Endothelial cell of umbilical vein (primary cell): ENCODE results near the gene ATP11B. TPM values are rescaled to one million over a fixed set of nuclear protein-coding genes. Genes with fewer than 3 reads are reported as not detected.

Experiments used
- BruUV-seq: library from RNA; stranded (reverse); fragments of 400-500 nt; replicated peaks from 2 replicates; lab custom pipeline; 2021; lab: Mats Ljungman, UMichigan
- CTCF ChIA-PET: fragments of 300-600, 350-600 bp; sonication (Branson Sonifier 250); formaldehyde crosslinking; loops from one replicate; lab custom pipeline; 2021; ENCODE audit warnings: antibody characterized with exemption, inconsistent platforms; lab: Charles Lee
- POLR2A ChIA-PET: fragments of 300-600, 350-600 bp; sonication (Branson Sonifier 250); formaldehyde crosslinking; loops from one replicate; lab custom pipeline; 2021; ENCODE audit warnings: antibody characterized with exemption, inconsistent platforms; lab: Charles Lee
- DNase-seq: peaks from one replicate; pipeline ENCODE4 v3.0.0-alpha.2; 2011; ENCODE audit warnings: low read depth, low spot score
- FAIRE-seq: peaks from 2 replicates; lab custom pipeline; 2011; peaks lifted over from hg19 to GRCh38; lab: Jason Lieb, UNC
- H2AFZ ChIP-seq: 2 replicates; pipeline ENCODE4 v1.6.0; 2012; ENCODE audit warnings: low read depth, low read length, control low read depth, inconsistent platforms
- H3K27ac ChIP-seq: 2 replicates; pipeline ENCODE4 v1.5.1; 2011; ENCODE audit warnings: low read depth, mild to moderate bottlenecking, control low read depth, low read length, moderate library complexity; ENCODE audit not compliant: insufficient read depth
- H3K27me3 ChIP-seq, 2 experiments: 2 replicates each; pipeline versions ENCODE4 v1.6.0 to v1.6.1; 2011; ENCODE audit warnings: low read length in 2 of 2, mixed read lengths in 1 of 2; ENCODE audit not compliant: control insufficient read depth in 2 of 2, insufficient read depth in 2 of 2
- H3K36me3 ChIP-seq, 2 experiments: 2 replicates in 1 of 2; 3 replicates in 1 of 2; pipeline ENCODE4 v1.5.1; 2011; ENCODE audit warnings: low read length in 2 of 2, mild to moderate bottlenecking in 1 of 2, moderate library complexity in 1 of 2; ENCODE audit not compliant: control insufficient read depth in 2 of 2, insufficient read depth in 2 of 2; ENCODE audit errors: extremely low read depth in 1 of 2
- H3K4me1 ChIP-seq: 3 replicates; pipeline ENCODE4 v1.5.1; 2011; ENCODE audit warnings: mild to moderate bottlenecking, low read length; ENCODE audit not compliant: control insufficient read depth, insufficient read depth; ENCODE audit errors: extremely low read depth
- H3K4me2 ChIP-seq: 2 replicates; pipeline ENCODE4 v1.6.1; 2011; ENCODE audit warnings: low read length, control low read depth, mixed read lengths; ENCODE audit not compliant: insufficient read depth
- H3K4me3 ChIP-seq, 3 experiments: fragments of 200-600 bp in 1 of 3; sonication (generic), shearing (Covaris generic) in 1 of 3; replicated peaks in 1 of 3; 2 replicates each; pipeline ENCODE4 v1.5.1; 2011 to 2016; ENCODE audit warnings: control low read depth in 3 of 3, low read length in 3 of 3, mild to moderate bottlenecking in 2 of 3, inconsistent platforms in 1 of 3, low read depth in 1 of 3, moderate library complexity in 1 of 3; ENCODE audit not compliant: insufficient read depth in 1 of 3
- H3K79me2 ChIP-seq: 2 replicates; pipeline ENCODE4 v1.6.0; 2012; ENCODE audit warnings: low read length, inconsistent platforms; ENCODE audit not compliant: control insufficient read depth, insufficient read depth
- H3K9ac ChIP-seq: replicated peaks from 2 replicates; pipeline ENCODE3; 2011; ENCODE audit warnings: low read length, control low read depth; ENCODE audit not compliant: insufficient read depth; ENCODE audit errors: extremely low read depth
- H3K9me1 ChIP-seq: replicated peaks from 3 replicates; pipeline ENCODE4 v1.6.0; 2011; ENCODE audit warnings: mild to moderate bottlenecking, low read length; ENCODE audit not compliant: control insufficient read depth, insufficient read depth; ENCODE audit errors: extremely low read depth
- H3K9me3 ChIP-seq: replicated peaks from 2 replicates; pipeline ENCODE4 v1.5.1; 2012; ENCODE audit warnings: low read length, inconsistent platforms; ENCODE audit not compliant: control insufficient read depth, insufficient read depth
- H4K20me1 ChIP-seq: replicated peaks from 2 replicates; pipeline ENCODE3; 2011; ENCODE audit warnings: mild to moderate bottlenecking, low read length; ENCODE audit not compliant: control insufficient read depth, insufficient read depth; ENCODE audit errors: extremely low read depth
- EZH2 ChIP-seq: IDR thresholded peaks from 2 replicates; pipeline ENCODE4 v1.6.1; 2012; ENCODE audit warnings: borderline replicate concordance, low read depth, mild to moderate bottlenecking, moderate library complexity, low read length, inconsistent platforms; ENCODE audit not compliant: severe bottlenecking
- FOS ChIP-seq: IDR thresholded peaks from 2 replicates; pipeline ENCODE4 v1.6.1; 2011; ENCODE audit warnings: mild to moderate bottlenecking, low read length, moderate library complexity, borderline replicate concordance; ENCODE audit not compliant: insufficient read depth
- GATA2 ChIP-seq: IDR thresholded peaks from 2 replicates; pipeline ENCODE4 v1.7.0; 2011; ENCODE audit warnings: low read depth, mild to moderate bottlenecking, moderate library complexity, mixed read lengths, low read length; ENCODE audit not compliant: insufficient read length, insufficient read depth
- JUN ChIP-seq: IDR thresholded peaks from 2 replicates; pipeline ENCODE4 v1.6.1; 2011; ENCODE audit warnings: borderline replicate concordance, low read depth; ENCODE audit not compliant: insufficient read length, insufficient read depth
- MYC ChIP-seq: IDR thresholded peaks from one replicate; pipeline ENCODE4 v1.6.1; 2011; ENCODE audit warnings: mild to moderate bottlenecking, low read depth, low read length
- POLR2A ChIP-seq: IDR thresholded peaks from 2 replicates; pipeline ENCODE4 v1.6.1; 2012; ENCODE audit warnings: low read depth, mild to moderate bottlenecking, control low read depth, low read length
- POLR2AphosphoS5 ChIP-seq: IDR thresholded peaks from 2 replicates; pipeline ENCODE4 v1.6.1; 2012; ENCODE audit warnings: low read depth, mild to moderate bottlenecking, control low read depth, low read length, moderate library complexity; ENCODE audit not compliant: insufficient read depth
- dilution Hi-C: fragments of 300-500 bp; cut with MboI; formaldehyde crosslinking; loops from one replicate; pipeline ENCODE4 v1.15.0; 2019; ENCODE audit warnings: low sequenced_read_pairs; ENCODE audit not compliant: extremely low pct_ligation_motif_present
- intact Hi-C: fragments of 100-400 bp; cut with micrococcal nuclease; formaldehyde crosslinking; loops from one replicate; pipeline ENCODE4 v1.10.0; 2022
- polyA plus RNA-seq, 4 experiments: library from polyadenylated mRNA; depleted of rRNA in 3 of 4; stranded (reverse) in 3 of 4; unstranded in 1 of 4; fragments of >200 nt; gene quantifications; 2 replicates each; pipeline versions ENCODE4 v1.2.1 to v1.2.3, GENCODE V29; 2011 to 2012; ENCODE audit warnings: missing spikeins in 1 of 4
- total RNA-seq: library from RNA; stranded (reverse); gene quantifications from 2 replicates; pipeline ENCODE4 v1.2.3, GENCODE V29; 2021
- TF ChIP-seq, protein P1 (sequence below): IDR thresholded peaks from 2 replicates; pipeline ENCODE4 v1.6.1; 2011; ENCODE audit not compliant: insufficient read depth, insufficient read length
- TF ChIP-seq, protein P2 (sequence below), 2 donors: IDR thresholded peaks; 1 replicate in 1 of 2; 2 replicates in 1 of 2; pipeline ENCODE4 v1.5.1; 2011; ENCODE audit warnings: low read length in 2 of 2, mild to moderate bottlenecking in 2 of 2, moderate library complexity in 2 of 2, control low read depth in 1 of 2, inconsistent platforms in 1 of 2, low read depth in 1 of 2; ENCODE audit not compliant: insufficient read depth in 1 of 2; ENCODE audit errors: extremely low read depth in 1 of 2

ATP11B gene
- total and polyA plus RNA-seq, 2 donors (not counting 3 experiments of a cell fraction or from before 2014, with no cell fraction given), result 10.1 to 49.3 TPM

DNA sequence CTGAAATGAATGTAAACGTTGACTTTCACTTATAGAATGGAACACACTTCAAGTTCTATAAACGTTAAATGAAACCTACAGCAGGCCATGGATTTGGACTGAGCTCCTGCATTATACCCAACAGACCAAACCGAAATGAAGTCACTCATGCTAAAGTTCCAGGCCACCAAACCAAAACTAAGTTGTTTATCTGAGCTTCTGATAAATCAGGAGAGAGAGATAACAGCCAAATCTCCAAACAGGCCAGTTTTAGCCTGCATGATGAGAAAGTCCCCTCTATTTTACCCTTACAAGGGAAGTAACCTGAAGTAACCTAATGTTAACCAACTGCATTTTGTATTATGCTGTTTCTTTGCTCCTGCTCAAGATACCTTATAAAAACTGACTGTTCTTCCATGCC is 142.5 kb downstream of the ATP11B start:
- H3K4me1 ChIP-seq, result peaks cover 3% of the 10 kb centered on the region
- no peak overlapping the region for H3K4me2 ChIP-seq
- dilution Hi-C loops (no loop called here), intact Hi-C loops (no loop called here)
- H3K9ac ChIP-seq, result no peak overlapping the region
- H3K27me3 ChIP-seq, result no peaks in the 10 kb centered on the region
- H4K20me1 ChIP-seq, result no peaks in the 10 kb centered on the region
- H3K79me2 ChIP-seq, result no peaks in the 10 kb centered on the region
- no peaks in the 10 kb centered on the region for H3K9me3 ChIP-seq
- no peak for FAIRE-seq
- no peak for DNase-seq
- H3K9me1 ChIP-seq, result no peaks in the 10 kb centered on the region
- no peak overlapping the region for H3K4me3 ChIP-seq
- H3K36me3 ChIP-seq, result no peaks in the 10 kb centered on the region
- ChIA-PET POLR2A (no interaction called here), CTCF (interaction anchor here (1.0 kb wide), 1 partner anchor 222 kb away, joined by 3 read pairs; no protein-coding TSS in a partner anchor)
- no peak overlapping the region for H3K27ac ChIP-seq
- TF ChIP-seq EZH2 (no peak), POLR2AphosphoS5 (no peak), JUN (no peak), POLR2A (no peak), FOS (no peak), MYC (no peak), GATA2 (no peak)
- TF ChIP-seq, protein P1, sequence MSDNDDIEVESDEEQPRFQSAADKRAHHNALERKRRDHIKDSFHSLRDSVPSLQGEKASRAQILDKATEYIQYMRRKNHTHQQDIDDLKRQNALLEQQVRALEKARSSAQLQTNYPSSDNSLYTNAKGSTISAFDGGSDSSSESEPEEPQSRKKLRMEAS, result no peak
- TF ChIP-seq, protein P2, sequence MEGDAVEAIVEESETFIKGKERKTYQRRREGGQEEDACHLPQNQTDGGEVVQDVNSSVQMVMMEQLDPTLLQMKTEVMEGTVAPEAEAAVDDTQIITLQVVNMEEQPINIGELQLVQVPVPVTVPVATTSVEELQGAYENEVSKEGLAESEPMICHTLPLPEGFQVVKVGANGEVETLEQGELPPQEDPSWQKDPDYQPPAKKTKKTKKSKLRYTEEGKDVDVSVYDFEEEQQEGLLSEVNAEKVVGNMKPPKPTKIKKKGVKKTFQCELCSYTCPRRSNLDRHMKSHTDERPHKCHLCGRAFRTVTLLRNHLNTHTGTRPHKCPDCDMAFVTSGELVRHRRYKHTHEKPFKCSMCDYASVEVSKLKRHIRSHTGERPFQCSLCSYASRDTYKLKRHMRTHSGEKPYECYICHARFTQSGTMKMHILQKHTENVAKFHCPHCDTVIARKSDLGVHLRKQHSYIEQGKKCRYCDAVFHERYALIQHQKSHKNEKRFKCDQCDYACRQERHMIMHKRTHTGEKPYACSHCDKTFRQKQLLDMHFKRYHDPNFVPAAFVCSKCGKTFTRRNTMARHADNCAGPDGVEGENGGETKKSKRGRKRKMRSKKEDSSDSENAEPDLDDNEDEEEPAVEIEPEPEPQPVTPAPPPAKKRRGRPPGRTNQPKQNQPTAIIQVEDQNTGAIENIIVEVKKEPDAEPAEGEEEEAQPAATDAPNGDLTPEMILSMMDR (IDR thresholded peaks at IDR 0.05; ENCODE audit: extremely low read depth in 1 of 2, insufficient read depth in 1 of 2, low read depth in 1 of 2, low read length in 2 of 2), result no peak
- no peak overlapping the region for H2AFZ ChIP-seq
- BruUV-seq, result no TSS peak
